ENCODE data around the gene MTUS2.

MTUS2 gene

DNA sequence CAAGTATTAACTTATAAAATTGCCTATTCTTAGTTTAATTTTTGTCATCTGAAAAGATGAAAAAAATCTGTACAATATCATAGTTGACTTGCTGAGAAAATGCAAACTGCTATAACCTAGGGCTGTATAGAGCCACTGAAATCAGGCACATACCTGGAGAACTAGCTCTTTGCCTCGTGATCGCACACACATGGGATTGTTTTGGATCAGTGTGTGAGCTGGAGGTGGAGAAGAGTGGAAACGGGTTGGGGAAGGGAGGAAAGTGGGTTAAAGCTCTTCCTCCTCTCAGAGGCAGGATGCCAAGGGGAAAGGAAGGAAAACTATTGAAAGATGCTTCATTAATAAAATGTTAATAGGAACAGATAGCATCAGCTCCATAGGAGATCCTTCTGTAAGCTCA lies 2.7 kb downstream of the MTUS2 start:
- peaks cover 61% of the 10 kb centered on the region for H3K27me3 ChIP-seq (ENCODE audit: insufficient read depth, low read length)
- H3K9me3 ChIP-seq (ENCODE audit: insufficient read depth, low read depth, low read length) = peaks cover 12% of the 10 kb centered on the region; the same call in 1 of the 2 replicates
- H3K4me1 ChIP-seq (ENCODE audit: insufficient read depth, low read length) = no peaks in the 10 kb centered on the region
- H3K9ac ChIP-seq (ENCODE audit: low read depth, low read length) = no peak overlapping the region
- H3K36me3 ChIP-seq (ENCODE audit: insufficient read depth, low read length) = no peaks in the 10 kb centered on the region
- WGBS = 74% methylated on average over 3 of the region's 3 CpGs
- H3K27ac ChIP-seq (ENCODE audit: low read depth, low read length) = no peak overlapping the region
- no peak overlapping the region for H3K4me3 ChIP-seq (ENCODE audit: low read length)

DNA sequence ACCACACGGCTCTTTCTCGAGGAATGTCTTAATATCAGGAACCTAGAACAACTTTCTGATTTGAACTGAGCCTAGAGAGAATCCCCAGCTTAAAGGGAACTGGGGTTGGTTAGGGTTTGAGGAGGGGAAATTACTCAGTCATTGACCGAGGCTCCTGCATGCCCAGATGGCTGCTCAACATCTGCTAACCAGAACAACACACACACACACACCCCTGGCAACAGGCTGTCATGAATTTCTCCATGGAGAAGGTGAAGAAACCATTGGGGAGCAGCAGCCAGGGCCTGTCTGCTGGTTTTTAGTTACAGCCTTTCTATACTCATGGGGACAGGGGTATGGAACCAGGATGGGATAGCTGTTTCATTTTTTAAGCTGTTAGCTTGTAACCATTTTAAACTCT lies 5.2 kb downstream of the MTUS2 start:
- peaks cover 41% of the 10 kb centered on the region for H3K27me3 ChIP-seq (ENCODE audit: insufficient read depth, low read length)
- 85% methylated on average over 2 of the region's 3 CpGs for WGBS

DNA sequence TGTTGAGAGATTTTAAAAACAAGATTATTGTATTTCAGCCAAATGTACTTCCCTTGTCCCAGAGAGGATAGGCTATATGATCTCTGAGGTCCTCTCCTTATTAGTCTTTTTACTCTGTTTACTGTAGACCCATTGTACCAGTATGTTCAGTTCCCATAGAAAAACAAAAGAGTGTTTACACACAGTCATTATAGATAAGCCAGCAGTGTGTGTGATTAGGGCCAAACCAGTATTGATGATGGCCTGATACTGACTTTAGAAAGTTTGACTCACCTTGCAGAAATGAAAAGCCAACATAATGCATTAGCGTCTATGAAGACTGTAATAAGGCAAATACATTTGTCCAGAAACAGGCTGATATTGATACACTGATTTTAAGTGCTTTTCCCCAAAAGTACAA lies 6.2 kb downstream of the MTUS2 start:
- peaks cover 42% of the 10 kb centered on the region for H3K9me3 ChIP-seq (ENCODE audit: insufficient read depth, low read depth, low read length)
- H3K4me3 ChIP-seq (ENCODE audit: low read length) = no peak overlapping the region
- H3K27ac ChIP-seq (ENCODE audit: low read depth, low read length) = no peak overlapping the region
- no peaks in the 10 kb centered on the region for H3K36me3 ChIP-seq (ENCODE audit: insufficient read depth, low read length)
- no peaks in the 10 kb centered on the region for H3K4me1 ChIP-seq (ENCODE audit: insufficient read depth, low read length)
- no peak overlapping the region for H3K9ac ChIP-seq (ENCODE audit: low read depth, low read length)
- WGBS = 79% methylated on average over 1 of the region's 1 CpG
- H3K27me3 ChIP-seq (ENCODE audit: insufficient read depth, low read length) = peaks cover 31% of the 10 kb centered on the region

More for the DNA sequence above, 5.2 kb downstream of the MTUS2 start:
- H3K9me3 ChIP-seq (ENCODE audit: insufficient read depth, low read depth, low read length) = peaks cover 32% of the 10 kb centered on the region
- H3K27ac ChIP-seq (ENCODE audit: low read depth, low read length) = no peak overlapping the region
- no peaks in the 10 kb centered on the region for H3K4me1 ChIP-seq (ENCODE audit: insufficient read depth, low read length)
- no peak overlapping the region for H3K4me3 ChIP-seq (ENCODE audit: low read length)
- H3K36me3 ChIP-seq (ENCODE audit: insufficient read depth, low read length) = no peaks in the 10 kb centered on the region
- no peak overlapping the region for H3K9ac ChIP-seq (ENCODE audit: low read depth, low read length)

DNA sequence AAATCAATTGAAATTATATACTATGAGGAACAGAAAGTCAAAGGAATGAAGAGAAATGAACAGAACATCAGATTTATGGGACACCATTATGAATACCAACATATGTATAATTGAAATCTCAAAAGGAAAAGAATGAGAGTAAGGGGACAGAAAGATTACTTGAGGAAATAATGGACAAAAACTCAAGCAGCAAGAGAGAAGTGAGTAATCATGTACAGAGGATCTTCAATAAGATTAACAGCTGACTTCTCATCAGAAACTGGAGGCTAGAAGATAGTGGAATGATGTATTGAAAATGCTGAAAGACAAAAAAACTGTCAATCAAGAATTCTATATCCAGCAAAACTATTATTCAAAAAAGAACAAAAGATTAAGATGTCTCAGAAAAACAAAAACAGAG lies 10.4 kb downstream of the MTUS2 start:
- H3K36me3 ChIP-seq (ENCODE audit: insufficient read depth, low read length) = no peaks in the 10 kb centered on the region
- H3K4me1 ChIP-seq (ENCODE audit: insufficient read depth, low read length) = no peaks in the 10 kb centered on the region
- no peaks in the 10 kb centered on the region; the same call in 1 of the 2 replicates for H3K27me3 ChIP-seq (ENCODE audit: insufficient read depth, low read length)
- H3K4me3 ChIP-seq (ENCODE audit: low read length) = no peak overlapping the region
- H3K27ac ChIP-seq (ENCODE audit: low read depth, low read length) = no peak overlapping the region
- no peak overlapping the region for H3K9ac ChIP-seq (ENCODE audit: low read depth, low read length)
- peaks cover 57% of the 10 kb centered on the region for H3K9me3 ChIP-seq (ENCODE audit: insufficient read depth, low read depth, low read length)

DNA sequence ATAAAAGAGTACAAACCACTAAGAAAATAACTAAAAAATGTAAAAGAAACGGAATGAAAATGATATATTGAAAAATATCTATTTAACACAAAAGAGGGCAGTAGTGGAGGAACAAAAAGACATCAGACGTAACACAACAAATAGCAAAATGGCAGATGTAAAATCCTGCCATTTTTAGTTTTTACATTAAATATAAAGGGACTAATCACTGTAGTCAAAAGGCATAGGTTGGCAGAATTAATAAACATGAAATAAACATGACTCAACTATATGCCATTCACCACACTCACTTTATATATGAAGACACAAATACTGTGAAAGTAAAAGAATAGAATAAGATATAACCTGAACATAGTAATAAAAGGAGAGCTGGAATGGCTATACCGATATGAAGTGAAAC lies 11.0 kb downstream of the MTUS2 start:
- peaks cover 58% of the 10 kb centered on the region for H3K9me3 ChIP-seq (ENCODE audit: insufficient read depth, low read depth, low read length)
- H3K36me3 ChIP-seq (ENCODE audit: insufficient read depth, low read length) = no peaks in the 10 kb centered on the region
- H3K27me3 ChIP-seq (ENCODE audit: insufficient read depth, low read length) = no peaks in the 10 kb centered on the region; the same call in 1 of the 2 replicates
- H3K9ac ChIP-seq (ENCODE audit: low read depth, low read length) = no peak overlapping the region
- H3K27ac ChIP-seq (ENCODE audit: low read depth, low read length) = no peak overlapping the region
- no peak overlapping the region for H3K4me3 ChIP-seq (ENCODE audit: low read length)
- no peaks in the 10 kb centered on the region for H3K4me1 ChIP-seq (ENCODE audit: insufficient read depth, low read length)
- WGBS = 88% methylated on average over 1 of the region's 3 CpGs

DNA sequence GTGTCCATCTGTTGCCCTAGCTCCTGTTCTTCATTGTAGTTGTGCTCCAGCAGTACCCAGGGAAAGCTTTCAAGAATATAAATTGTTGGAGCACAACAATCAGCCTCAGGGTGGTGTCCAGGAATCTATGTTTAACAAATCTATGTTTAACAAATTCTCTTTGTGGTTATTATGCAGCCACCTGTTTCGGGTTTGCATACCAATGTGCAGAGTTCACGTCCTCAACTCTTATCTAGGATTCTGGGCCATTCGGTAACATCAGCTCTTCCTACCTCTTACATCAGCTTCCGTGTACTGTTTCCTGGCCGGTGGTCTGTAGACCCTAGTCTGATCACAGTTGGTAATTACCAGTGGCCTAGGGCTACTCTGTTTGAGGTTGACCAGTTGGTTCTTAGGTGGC lies 17.0 kb downstream of the MTUS2 start:
- WGBS = 91% methylated on average over 5 of the region's 5 CpGs
- no peak overlapping the region for H3K4me3 ChIP-seq (ENCODE audit: low read length)
- no peaks in the 10 kb centered on the region for H3K4me1 ChIP-seq (ENCODE audit: insufficient read depth, low read length)

DNA sequence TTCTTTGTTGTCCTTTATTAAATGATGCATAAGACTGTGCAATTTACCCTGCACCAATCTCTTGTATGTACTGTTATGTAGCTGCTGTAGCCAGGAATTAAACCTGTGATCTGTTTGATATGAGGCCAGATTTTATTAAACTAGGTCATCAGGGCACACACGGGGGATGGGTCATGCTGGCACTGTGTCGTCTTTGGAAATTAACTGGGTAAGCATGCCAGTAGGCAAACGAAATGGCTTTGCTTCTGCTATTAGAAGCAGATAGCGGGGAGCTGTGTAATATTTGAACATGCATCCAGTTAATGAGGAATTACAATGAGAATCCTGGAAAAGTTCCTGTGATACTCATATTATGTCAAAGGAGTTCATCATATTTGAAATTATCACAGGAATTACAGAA lies 23.5 kb downstream of the MTUS2 start:
- peaks cover 22% of the 10 kb centered on the region; the same call in 1 of the 2 replicates for H3K9me3 ChIP-seq (ENCODE audit: insufficient read depth, low read depth, low read length)
- H3K36me3 ChIP-seq (ENCODE audit: insufficient read depth, low read length) = no peaks in the 10 kb centered on the region
- H3K27ac ChIP-seq (ENCODE audit: low read depth, low read length) = no peak overlapping the region
- no peak overlapping the region for H3K9ac ChIP-seq (ENCODE audit: low read depth, low read length)
- 84% methylated on average over 4 of the region's 4 CpGs for WGBS
- H3K4me3 ChIP-seq (ENCODE audit: low read length) = no peak overlapping the region
- H3K4me1 ChIP-seq (ENCODE audit: insufficient read depth, low read length) = no peaks in the 10 kb centered on the region
- H3K27me3 ChIP-seq (ENCODE audit: insufficient read depth, low read length) = no peaks in the 10 kb centered on the region

More for the DNA sequence above, 17.0 kb downstream of the MTUS2 start:
- Histone ChIP-seq H3K36me3 (ENCODE audit: insufficient read depth, low read length) (no peaks in the 10 kb centered on the region), H3K27me3 (ENCODE audit: insufficient read depth, low read length) (no peaks in the 10 kb centered on the region), H3K9me3 (ENCODE audit: insufficient read depth, low read depth, low read length) (peaks cover 34% of the 10 kb centered on the region), H3K27ac (ENCODE audit: low read depth, low read length) (no peak overlapping the region), H3K9ac (ENCODE audit: low read depth, low read length) (no peak overlapping the region)

DNA sequence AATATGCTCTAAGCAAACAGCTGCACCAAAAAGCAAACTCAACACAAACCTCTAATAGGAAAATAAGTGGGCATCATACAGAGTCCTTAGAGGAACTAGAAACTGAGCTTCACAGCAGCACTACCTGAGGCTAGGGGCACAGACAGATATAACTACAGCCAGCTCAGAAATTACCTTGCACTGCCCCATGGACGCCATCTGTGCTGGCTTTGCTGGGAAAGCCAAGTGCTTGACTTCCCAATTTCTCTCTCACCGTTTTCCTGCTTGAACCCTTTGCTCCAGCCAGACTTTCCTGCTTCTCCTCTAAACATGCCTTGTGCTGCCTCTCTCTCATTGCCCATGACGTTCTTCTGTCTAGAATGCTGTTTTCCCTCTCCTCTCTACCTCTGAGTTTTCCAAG lies 29.3 kb downstream of the MTUS2 start:
- 63% methylated on average over 3 of the region's 3 CpGs for WGBS
- H3K27me3 ChIP-seq (ENCODE audit: insufficient read depth, low read length) = no peaks in the 10 kb centered on the region
- H3K9ac ChIP-seq (ENCODE audit: low read depth, low read length) = no peak overlapping the region
- no peaks in the 10 kb centered on the region for H3K4me1 ChIP-seq (ENCODE audit: insufficient read depth, low read length)
- H3K36me3 ChIP-seq (ENCODE audit: insufficient read depth, low read length) = no peaks in the 10 kb centered on the region
- H3K4me3 ChIP-seq (ENCODE audit: low read length) = no peak overlapping the region
- peaks cover 50% of the 10 kb centered on the region for H3K9me3 ChIP-seq (ENCODE audit: insufficient read depth, low read depth, low read length)
- no peak overlapping the region for H3K27ac ChIP-seq (ENCODE audit: low read depth, low read length)

DNA sequence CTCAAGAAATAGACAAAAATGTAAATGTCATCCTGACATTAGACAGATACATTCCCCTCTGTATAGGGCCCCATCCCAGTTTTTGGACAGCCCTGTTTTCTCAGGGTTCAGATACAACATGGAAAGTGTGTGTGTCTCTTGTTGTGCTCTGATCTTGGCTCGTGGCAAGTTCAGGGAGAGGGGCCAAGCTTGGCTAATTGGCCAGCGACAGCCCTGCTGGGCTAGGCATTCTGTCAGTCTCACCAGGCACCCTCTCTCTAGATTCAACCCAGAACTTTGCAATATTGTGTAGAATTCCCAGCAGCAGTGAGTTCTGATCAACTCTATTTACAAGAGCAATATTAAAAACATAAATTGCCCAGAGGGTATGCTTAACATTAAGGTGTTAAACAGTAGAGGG lies 30.1 kb downstream of the MTUS2 start:
- Histone ChIP-seq H3K27me3 (ENCODE audit: insufficient read depth, low read length) (no peaks in the 10 kb centered on the region), H3K36me3 (ENCODE audit: insufficient read depth, low read length) (no peaks in the 10 kb centered on the region), H3K9me3 (ENCODE audit: insufficient read depth, low read depth, low read length) (peaks cover 52% of the 10 kb centered on the region), H3K4me3 (ENCODE audit: low read length) (no peak overlapping the region), H3K4me1 (ENCODE audit: insufficient read depth, low read length) (no peaks in the 10 kb centered on the region), H3K9ac (ENCODE audit: low read depth, low read length) (no peak overlapping the region), H3K27ac (ENCODE audit: low read depth, low read length) (no peak overlapping the region)
- 60% methylated on average over 2 of the region's 2 CpGs for WGBS

DNA sequence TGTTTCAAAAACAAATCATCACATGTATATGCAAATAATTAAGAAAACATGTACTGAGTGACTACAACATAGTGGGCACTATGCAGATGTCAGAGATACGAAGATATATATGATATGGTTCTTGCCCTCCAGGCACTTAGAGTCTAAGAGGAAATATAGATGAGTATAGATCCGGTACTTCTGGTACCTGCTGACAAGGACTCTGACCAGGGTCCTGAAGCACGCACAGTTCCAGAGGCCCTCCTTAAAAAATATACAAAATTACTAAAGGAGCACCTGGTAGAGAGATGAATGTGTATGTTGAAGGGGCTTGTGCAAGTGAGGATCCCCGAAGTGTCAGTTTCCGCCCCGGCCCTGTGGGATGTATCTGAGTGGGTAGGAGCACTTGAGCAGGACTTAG lies 31.3 kb downstream of the MTUS2 start:
- peaks cover 62% of the 10 kb centered on the region for H3K9me3 ChIP-seq (ENCODE audit: insufficient read depth, low read depth, low read length)
- no peak overlapping the region for H3K4me3 ChIP-seq (ENCODE audit: low read length)
- H3K27me3 ChIP-seq (ENCODE audit: insufficient read depth, low read length) = no peaks in the 10 kb centered on the region
- no peaks in the 10 kb centered on the region for H3K4me1 ChIP-seq (ENCODE audit: insufficient read depth, low read length)
- no peaks in the 10 kb centered on the region for H3K36me3 ChIP-seq (ENCODE audit: insufficient read depth, low read length)
- H3K27ac ChIP-seq (ENCODE audit: low read depth, low read length) = no peak overlapping the region
- no peak overlapping the region for H3K9ac ChIP-seq (ENCODE audit: low read depth, low read length)
- WGBS = 78% methylated on average over 6 of the region's 6 CpGs

DNA sequence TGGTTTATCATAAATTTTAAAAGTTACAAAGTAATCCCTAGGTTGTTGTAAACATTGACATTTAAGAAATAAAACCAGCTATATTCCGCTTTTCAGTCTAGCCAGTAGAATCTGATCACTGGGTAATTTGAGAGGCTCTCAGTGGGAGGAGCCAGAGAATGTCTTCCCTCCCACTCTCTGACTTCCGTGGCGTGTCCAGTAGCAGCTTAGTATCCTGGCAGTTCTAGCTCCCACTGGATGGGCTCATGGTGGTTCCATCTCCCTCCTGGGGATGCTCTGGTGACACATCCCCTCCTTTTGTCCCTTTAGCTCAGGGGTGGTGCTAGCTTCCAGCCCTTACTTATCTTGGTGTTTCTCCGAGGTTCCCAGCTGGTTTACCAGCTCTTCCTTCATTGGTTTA lies 34.5 kb downstream of the MTUS2 start:
- Histone ChIP-seq H3K4me3 (ENCODE audit: low read length) (no peak overlapping the region), H3K27me3 (ENCODE audit: insufficient read depth, low read length) (no peaks in the 10 kb centered on the region), H3K4me1 (ENCODE audit: insufficient read depth, low read length) (no peaks in the 10 kb centered on the region), H3K9me3 (ENCODE audit: insufficient read depth, low read depth, low read length) (peaks cover 64% of the 10 kb centered on the region), H3K27ac (ENCODE audit: low read depth, low read length) (no peak overlapping the region), H3K36me3 (ENCODE audit: insufficient read depth, low read length) (no peaks in the 10 kb centered on the region), H3K9ac (ENCODE audit: low read depth, low read length) (no peak overlapping the region)
- WGBS = 71% methylated on average over 4 of the region's 4 CpGs

DNA sequence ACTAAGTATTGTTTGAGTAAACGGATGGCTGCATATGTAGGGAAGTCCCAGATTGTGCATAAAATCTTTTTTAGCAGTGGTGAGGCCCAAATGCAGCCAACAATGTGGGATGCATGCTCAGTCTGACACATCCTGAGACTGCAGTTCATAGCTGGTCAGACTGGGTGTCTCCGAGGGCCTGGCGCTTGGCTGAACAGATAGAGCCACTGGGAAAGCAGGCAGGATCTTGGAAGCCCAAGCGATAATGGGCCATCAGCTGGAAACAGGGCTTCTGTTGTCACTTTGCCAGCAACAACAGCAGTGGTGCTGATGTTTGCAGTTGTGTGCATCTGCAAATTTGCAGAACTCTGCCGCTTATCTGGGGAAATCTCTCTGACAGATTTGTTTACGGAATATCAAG lies 36.1 kb downstream of the MTUS2 start:
- no peak overlapping the region for H3K9ac ChIP-seq (ENCODE audit: low read depth, low read length)
- WGBS = 91% methylated on average over 6 of the region's 6 CpGs
- H3K4me3 ChIP-seq (ENCODE audit: low read length) = no peak overlapping the region
- H3K36me3 ChIP-seq (ENCODE audit: insufficient read depth, low read length) = no peaks in the 10 kb centered on the region
- H3K27me3 ChIP-seq (ENCODE audit: insufficient read depth, low read length) = no peaks in the 10 kb centered on the region
- no peaks in the 10 kb centered on the region for H3K4me1 ChIP-seq (ENCODE audit: insufficient read depth, low read length)
- peaks cover 63% of the 10 kb centered on the region for H3K9me3 ChIP-seq (ENCODE audit: insufficient read depth, low read depth, low read length)
- no peak overlapping the region for H3K27ac ChIP-seq (ENCODE audit: low read depth, low read length)

Data from HUES64 (cell line).